Rectal smooth muscle tissue (tissue), 1 donor: ENCODE results near the gene EVI5L.

Experiments
- H3K27ac ChIP-seq: one replicate; pipeline ENCODE4 v1.7.0; 2013; ENCODE audit warnings: low read depth, low read length, inconsistent platforms
- H3K27me3 ChIP-seq: one replicate; pipeline ENCODE4 v1.7.0; 2013; ENCODE audit warnings: low read length; ENCODE audit not compliant: control insufficient read depth, insufficient read depth
- H3K36me3 ChIP-seq: one replicate; pipeline ENCODE4 v1.7.0; 2013; ENCODE audit warnings: low read length; ENCODE audit not compliant: control insufficient read depth, insufficient read depth
- H3K4me1 ChIP-seq: one replicate; pipeline ENCODE4 v1.7.0; 2013; ENCODE audit warnings: low read length; ENCODE audit not compliant: control insufficient read depth, insufficient read depth
- H3K4me3 ChIP-seq: one replicate; pipeline ENCODE4 v1.7.0; 2013; ENCODE audit warnings: low read length
- H3K9ac ChIP-seq: one replicate; pipeline ENCODE4 v1.7.0; 2013; ENCODE audit warnings: low read length

EVI5L gene

DNA sequence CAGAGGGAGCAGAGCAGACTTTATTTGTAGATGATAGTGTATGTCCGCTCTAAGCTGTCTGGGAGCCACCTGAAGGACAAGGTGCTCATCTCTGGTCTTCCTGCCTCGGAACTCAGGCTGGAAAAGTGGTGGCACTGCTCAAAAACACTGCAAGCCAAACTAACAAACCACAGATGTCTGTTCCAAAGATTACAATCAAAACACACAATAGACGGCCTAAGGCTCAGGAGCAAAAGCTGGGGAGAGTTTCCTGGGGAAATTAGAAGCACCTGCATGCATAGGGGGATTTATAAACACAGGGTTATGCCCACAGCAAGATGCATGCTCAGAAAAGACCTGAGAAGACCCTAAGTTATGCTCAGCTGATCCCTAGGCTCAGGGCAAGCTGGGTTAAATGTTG is 9.4 kb upstream of the EVI5L start:
- Histone ChIP-seq H3K9ac (no peak overlapping the region), H3K27ac (no peak overlapping the region), H3K36me3 (no peaks in the 10 kb centered on the region), H3K27me3 (no peaks in the 10 kb centered on the region), H3K4me3 (no peak overlapping the region), H3K4me1 (no peaks in the 10 kb centered on the region)

DNA sequence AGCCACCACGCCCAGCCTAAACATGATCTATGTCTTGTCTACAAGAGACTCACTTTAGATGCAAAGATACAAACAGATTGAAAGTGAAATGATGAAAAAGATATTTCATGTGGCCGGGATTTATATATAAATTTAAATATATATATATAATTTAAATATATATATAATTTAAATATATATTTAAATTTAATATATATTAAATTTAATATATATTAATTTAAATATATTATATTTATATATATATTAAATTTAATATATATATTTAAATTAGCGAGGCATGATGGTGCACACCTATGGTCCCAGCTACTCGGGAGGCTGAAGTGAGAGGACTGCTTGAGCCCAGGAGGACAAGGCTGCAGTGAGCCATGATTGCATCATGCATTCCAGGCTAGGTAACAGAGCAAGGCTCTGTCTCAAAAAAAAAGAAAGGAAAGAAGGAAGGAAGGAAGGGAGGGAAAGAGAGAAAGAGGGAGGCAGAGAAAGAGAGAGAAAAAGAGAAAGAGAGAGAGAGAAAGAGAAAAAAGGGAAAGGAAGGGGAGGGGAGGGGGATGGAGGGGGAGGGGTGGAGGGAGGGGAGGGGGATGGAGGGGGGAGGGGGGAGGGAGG is 7.0 kb upstream of the EVI5L start:
- H3K4me1 ChIP-seq = no peaks in the 10 kb centered on the region
- no peaks in the 10 kb centered on the region for H3K36me3 ChIP-seq
- no peak overlapping the region for H3K9ac ChIP-seq
- no peak overlapping the region for H3K4me3 ChIP-seq
- no peak overlapping the region for H3K27ac ChIP-seq
- no peaks in the 10 kb centered on the region for H3K27me3 ChIP-seq

- Histone ChIP-seq H3K27me3 (no peaks in the 10 kb centered on the region), H3K4me1 (no peaks in the 10 kb centered on the region), H3K4me3 (no peak overlapping the region), H3K9ac (no peak overlapping the region), H3K36me3 (no peaks in the 10 kb centered on the region), H3K27ac (no peak overlapping the region)
Observed at GRCh38 chr19:7823686-7824301, 6.2 kb upstream of the EVI5L start.

DNA sequence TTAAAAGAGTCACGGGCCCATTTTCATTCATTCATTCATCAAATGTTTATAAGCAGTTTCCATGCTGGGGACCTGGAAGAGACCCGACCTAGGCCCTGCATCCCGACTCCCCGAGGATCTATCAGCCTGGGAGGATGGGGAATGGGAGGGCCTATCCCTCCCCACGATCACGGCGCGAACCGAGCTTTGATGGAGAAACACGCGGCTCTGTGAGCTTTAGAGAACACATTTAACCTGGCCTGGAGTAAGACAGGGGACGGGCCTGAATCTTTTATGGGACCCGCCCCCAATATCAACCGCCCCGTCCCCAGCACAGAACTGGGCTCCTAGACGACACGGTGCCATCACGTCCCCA is 875 bp upstream of the EVI5L start:
- H3K27me3 ChIP-seq = no peaks in the 10 kb centered on the region
- H3K4me3 ChIP-seq = peak overlapping the region; percentile 23
- H3K36me3 ChIP-seq = no peaks in the 10 kb centered on the region
- H3K4me1 ChIP-seq = peaks cover 3% of the 10 kb centered on the region
- H3K9ac ChIP-seq = no peak overlapping the region
- H3K27ac ChIP-seq = no peak overlapping the region

- Histone ChIP-seq H3K9ac (no peak overlapping the region), H3K27me3 (no peaks in the 10 kb centered on the region), H3K4me1 (peaks cover 3% of the 10 kb centered on the region), H3K27ac (no peak overlapping the region), H3K36me3 (no peaks in the 10 kb centered on the region), H3K4me3 (peak overlapping the region; percentile 75)
Observed at GRCh38 chr19:7830272-7830771, 304 bp downstream of the EVI5L start.

DNA sequence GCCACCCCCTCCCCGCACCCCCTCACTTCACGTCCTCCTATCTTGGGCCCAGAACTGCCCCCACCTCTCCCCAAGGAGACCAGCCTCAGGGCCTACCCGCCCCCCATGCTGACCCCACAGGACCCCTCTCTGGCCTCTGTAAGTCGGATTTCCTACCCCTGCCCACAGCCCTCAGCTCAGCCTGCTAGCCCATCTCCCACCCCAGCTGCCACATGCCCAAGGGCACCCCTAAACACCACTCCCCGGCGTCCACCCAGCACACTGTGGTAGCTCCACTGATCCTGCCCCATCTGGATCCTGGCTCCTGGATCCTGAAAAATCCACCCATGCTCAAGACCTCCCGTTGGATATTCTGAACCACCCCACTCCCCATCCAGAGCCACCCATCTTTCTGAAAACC is 805 bp downstream of the EVI5L start:
- Histone ChIP-seq H3K4me1 (peaks cover 3% of the 10 kb centered on the region), H3K36me3 (no peaks in the 10 kb centered on the region), H3K27ac (no peak overlapping the region), H3K27me3 (no peaks in the 10 kb centered on the region), H3K9ac (no peak overlapping the region), H3K4me3 (peak overlapping the region; percentile 75)

DNA sequence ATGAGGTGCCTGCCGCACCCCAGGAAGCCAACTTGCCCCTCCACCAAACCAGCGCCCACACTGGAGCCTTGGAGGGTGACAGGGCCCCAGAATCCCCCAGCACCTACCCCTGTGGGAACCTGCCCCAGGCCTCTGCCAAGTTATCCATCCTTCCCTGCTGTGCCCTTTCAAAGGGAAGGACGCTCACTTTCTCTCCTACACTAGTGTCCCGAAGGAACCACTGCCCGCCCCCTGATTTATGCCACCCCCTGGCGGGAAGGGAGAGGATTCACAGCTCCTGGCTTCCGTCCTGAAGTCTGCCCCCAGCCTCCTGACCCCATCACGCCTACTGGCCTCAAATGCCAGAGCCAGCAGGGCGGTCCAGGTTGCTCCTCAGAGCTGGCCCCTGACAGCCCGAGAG is 1.4 kb downstream of the EVI5L start:
- H3K27ac ChIP-seq = no peak overlapping the region
- H3K36me3 ChIP-seq = no peaks in the 10 kb centered on the region
- no peaks in the 10 kb centered on the region for H3K27me3 ChIP-seq
- no peak overlapping the region for H3K4me3 ChIP-seq
- H3K4me1 ChIP-seq = peaks cover 3% of the 10 kb centered on the region
- no peak overlapping the region for H3K9ac ChIP-seq

DNA sequence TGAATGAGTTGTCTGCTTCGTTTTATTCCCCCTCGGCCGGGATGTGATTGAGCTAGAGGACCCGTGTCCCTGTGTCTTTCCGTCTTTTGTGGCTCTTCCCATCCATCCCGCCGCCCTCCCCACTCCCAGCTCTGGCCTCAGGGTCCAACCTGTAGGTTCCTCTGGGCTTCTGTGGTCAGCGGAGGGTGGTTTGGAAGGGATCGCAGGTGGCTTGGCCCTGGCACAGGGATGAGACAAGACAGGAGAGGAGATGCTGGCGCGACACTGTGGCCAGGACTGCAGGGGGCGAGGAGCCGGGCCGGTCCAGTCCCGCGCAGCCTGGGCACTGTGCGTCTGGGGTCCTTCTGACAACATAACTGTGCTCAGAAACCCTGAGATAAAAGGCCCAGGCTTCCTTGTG is 2.0 kb downstream of the EVI5L start:
- no peaks in the 10 kb centered on the region for H3K36me3 ChIP-seq
- H3K4me3 ChIP-seq = no peak overlapping the region
- H3K27ac ChIP-seq = no peak overlapping the region
- H3K9ac ChIP-seq = no peak overlapping the region
- no peaks in the 10 kb centered on the region for H3K27me3 ChIP-seq
- H3K4me1 ChIP-seq = peaks cover 3% of the 10 kb centered on the region

GRCh38 chr19:7832781-7833180 is 2.8 kb downstream of the EVI5L start:
- Histone ChIP-seq H3K27ac (no peak overlapping the region), H3K36me3 (no peaks in the 10 kb centered on the region), H3K4me3 (no peak overlapping the region), H3K4me1 (peaks cover 3% of the 10 kb centered on the region), H3K27me3 (no peaks in the 10 kb centered on the region), H3K9ac (no peak overlapping the region)

GRCh38 chr19:7833225-7834099 is 3.4 kb downstream of the EVI5L start:
- Histone ChIP-seq H3K4me1 (peaks cover 3% of the 10 kb centered on the region), H3K27me3 (no peaks in the 10 kb centered on the region), H3K9ac (no peak overlapping the region), H3K4me3 (no peak overlapping the region), H3K36me3 (no peaks in the 10 kb centered on the region), H3K27ac (no peak overlapping the region)

- no peaks in the 10 kb centered on the region for H3K36me3 ChIP-seq
- H3K9ac ChIP-seq = no peak overlapping the region
- no peaks in the 10 kb centered on the region for H3K27me3 ChIP-seq
- H3K27ac ChIP-seq = no peak overlapping the region
- H3K4me3 ChIP-seq = no peak overlapping the region
- no peaks in the 10 kb centered on the region for H3K4me1 ChIP-seq
Observed at GRCh38 chr19:7839476-7839875, 9.5 kb downstream of the EVI5L start.

GRCh38 chr19:7840629-7841028 is 10.6 kb downstream of the EVI5L start:
- Histone ChIP-seq H3K27me3 (no peaks in the 10 kb centered on the region), H3K4me3 (no peak overlapping the region), H3K36me3 (no peaks in the 10 kb centered on the region), H3K27ac (no peak overlapping the region), H3K4me1 (no peaks in the 10 kb centered on the region), H3K9ac (no peak overlapping the region)
